Activated CD4-positive, CD25-positive, alpha-beta regulatory T cell (primary cell): ENCODE results near the gene HSPB2.
"Not testable (repeated sequence)": the region's sequence is repeated elsewhere in the genome, so short reads cannot be mapped to it uniquely, and the experiment has no call there.

Experiments used
- DNase-seq, 4 experiments: peaks; one replicate each; lab custom pipeline; 2025; lab: John Stamatoyannopoulos, UW

The HSPB2 gene

GRCh38 chr11:111912535-111912934, at the start of gene HSPB2:
HSPB2 (plus strand) TSS chr11:111912734; CDS start chr11:111912830, 96 bp downstream.
- DNase-seq: no peak

GRCh38 chr11:111870113-111870512, 42.4 kb upstream of the HSPB2 start:
- no peak for DNase-seq

- no peak for DNase-seq
Measured at GRCh38 chr11:111870522-111870885, 42.0 kb upstream of the HSPB2 start.

- peak; percentile 70 to 89 (median 82) for DNase-seq
Measured at GRCh38 chr11:111870886-111871692, 41.4 kb upstream of the HSPB2 start, which contains the start of gene ALG9. ALG9 (minus strand) TSS chr11:111871581; CDS start chr11:111871482, 99 bp downstream.

- no peak for DNase-seq
Measured at GRCh38 chr11:111871693-111872161, 40.8 kb upstream of the HSPB2 start.

- no peak for DNase-seq
Measured at GRCh38 chr11:111878385-111878848, 34.1 kb upstream of the HSPB2 start.

GRCh38 chr11:111878849-111879636, 33.5 kb upstream of the HSPB2 start, which contains the start of the genes CFAP68 and FDXACB1:
CFAP68 (plus strand) TSS chr11:111879541; CDS start chr11:111879561, 20 bp downstream.
FDXACB1 (minus strand) TSS chr11:111879165; CDS start chr11:111879132, 33 bp downstream.
- DNase-seq: peak; percentile 80 to 88 (median 86)

GRCh38 chr11:111879637-111879960, 32.9 kb upstream of the HSPB2 start:
- DNase-seq: no peak

GRCh38 chr11:111882202-111882601, 30.3 kb upstream of the HSPB2 start:
- no peak for DNase-seq

- DNase-seq: not testable (repeated sequence)
Measured at GRCh38 chr11:111885053-111885452, 27.5 kb upstream of the HSPB2 start.

- no peak for DNase-seq
Measured at GRCh38 chr11:111886032-111886431, 26.5 kb upstream of the HSPB2 start.

- DNase-seq: no peak
Measured at GRCh38 chr11:111886844-111887243, 25.7 kb upstream of the HSPB2 start.

GRCh38 chr11:111905411-111905810, 7.1 kb upstream of the HSPB2 start:
- DNase-seq: no peak

- DNase-seq: no peak
Measured at GRCh38 chr11:111906680-111907079, 5.9 kb upstream of the HSPB2 start.

GRCh38 chr11:111908639-111909305, 3.8 kb upstream of the HSPB2 start:
- no peak for DNase-seq

- DNase-seq: no peak
Measured at GRCh38 chr11:111909378-111909777, 3.2 kb upstream of the HSPB2 start.

GRCh38 chr11:111910676-111911562, 1.6 kb upstream of the HSPB2 start:
- no peak for DNase-seq

- no peak for DNase-seq
Measured at GRCh38 chr11:111911563-111912401, 752 bp upstream of the HSPB2 start, which contains the start of gene CRYAB. CRYAB (minus strand) TSS chr11:111911770; CDS start chr11:111911724, 46 bp downstream.

- no peak for DNase-seq
Measured at GRCh38 chr11:111913031-111913861, 712 bp downstream of the HSPB2 start.
